Measurements from ENCODE around the gene GAPVD1.

- TF ChIP-seq CHD4 (IDR thresholded peaks at IDR 0.05; ENCODE audit: borderline replicate concordance), result no peak
- TF ChIP-seq, protein P1, sequence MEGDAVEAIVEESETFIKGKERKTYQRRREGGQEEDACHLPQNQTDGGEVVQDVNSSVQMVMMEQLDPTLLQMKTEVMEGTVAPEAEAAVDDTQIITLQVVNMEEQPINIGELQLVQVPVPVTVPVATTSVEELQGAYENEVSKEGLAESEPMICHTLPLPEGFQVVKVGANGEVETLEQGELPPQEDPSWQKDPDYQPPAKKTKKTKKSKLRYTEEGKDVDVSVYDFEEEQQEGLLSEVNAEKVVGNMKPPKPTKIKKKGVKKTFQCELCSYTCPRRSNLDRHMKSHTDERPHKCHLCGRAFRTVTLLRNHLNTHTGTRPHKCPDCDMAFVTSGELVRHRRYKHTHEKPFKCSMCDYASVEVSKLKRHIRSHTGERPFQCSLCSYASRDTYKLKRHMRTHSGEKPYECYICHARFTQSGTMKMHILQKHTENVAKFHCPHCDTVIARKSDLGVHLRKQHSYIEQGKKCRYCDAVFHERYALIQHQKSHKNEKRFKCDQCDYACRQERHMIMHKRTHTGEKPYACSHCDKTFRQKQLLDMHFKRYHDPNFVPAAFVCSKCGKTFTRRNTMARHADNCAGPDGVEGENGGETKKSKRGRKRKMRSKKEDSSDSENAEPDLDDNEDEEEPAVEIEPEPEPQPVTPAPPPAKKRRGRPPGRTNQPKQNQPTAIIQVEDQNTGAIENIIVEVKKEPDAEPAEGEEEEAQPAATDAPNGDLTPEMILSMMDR (IDR thresholded peaks at IDR 0.05), result no peak
- no peak for TF ChIP-seq RAD21 (conservative IDR thresholded peaks at IDR 0.05 in 1 of 2, IDR thresholded peaks at IDR 0.05 in 1 of 2)
- TF ChIP-seq CEBPB (IDR thresholded peaks at IDR 0.05), result no peak
- no peak for TF ChIP-seq ELK1 (IDR thresholded peaks at IDR 0.05; ENCODE audit: low read depth, low read length)
- TF ChIP-seq POLR2A (IDR thresholded peaks at IDR 0.05; ENCODE audit: low read length), result no peak
- TF ChIP-seq TP53 (CRISPR knock-in tag; IDR thresholded peaks at IDR 0.05), result no peak
- no peak for TF ChIP-seq ZSCAN20 (CRISPR knock-in tag; IDR thresholded peaks at IDR 0.05)
Observed at GRCh38 chr9:125254231-125254630, 7.4 kb upstream of the GAPVD1 start.

Measured in A549 (cell line).